HG02970 (cell line): ENCODE results near the gene TCHP.
"Not testable (repeated sequence)": the region's sequence is repeated elsewhere in the genome, so short reads cannot be mapped to it uniquely, and the experiment has no call there.

Experiments
- ATAC-seq: cut with Tn5 transposase; IDR thresholded peaks from one replicate; pipeline ENCODE4 v1.9.1; 2021; ENCODE audit warnings: mild to moderate bottlenecking, moderate library complexity, moderate number of reproducible peaks; ENCODE audit not compliant: unreplicated experiment, low FRiP score

Gene TCHP

GRCh38 chr12:109878749-109879148 lies 21.3 kb upstream of the TCHP start:
- ATAC-seq: no peak

- ATAC-seq: no peak
Observed at GRCh38 chr12:109879351-109880042, 20.6 kb upstream of the TCHP start.

- peak; percentile 92 for ATAC-seq
Observed at GRCh38 chr12:109880043-109880931, 19.8 kb upstream of the TCHP start, which contains the start of gene GLTP. Gene GLTP, minus strand, starts transcription at chr12:109880541. Its CDS starts 167 bp downstream, at chr12:109880374.

GRCh38 chr12:109880938-109881337 lies 19.1 kb upstream of the TCHP start:
- no peak for ATAC-seq

- ATAC-seq: no peak
Observed at GRCh38 chr12:109881752-109882151, 18.3 kb upstream of the TCHP start.

GRCh38 chr12:109883461-109883860 lies 16.6 kb upstream of the TCHP start:
- no peak for ATAC-seq

GRCh38 chr12:109885616-109886015 lies 14.5 kb upstream of the TCHP start:
- ATAC-seq: no peak

- ATAC-seq: no peak
Observed at GRCh38 chr12:109888179-109889020, 11.7 kb upstream of the TCHP start.

- ATAC-seq: no peak
Observed at GRCh38 chr12:109890620-109891170, 9.4 kb upstream of the TCHP start.

GRCh38 chr12:109891731-109892130 lies 8.3 kb upstream of the TCHP start:
- ATAC-seq: not testable (repeated sequence)

GRCh38 chr12:109892165-109892715 lies 7.8 kb upstream of the TCHP start:
- no peak for ATAC-seq

GRCh38 chr12:109892748-109893147 lies 7.3 kb upstream of the TCHP start:
- ATAC-seq: no peak

- ATAC-seq: no peak
Observed at GRCh38 chr12:109893261-109893995, 6.6 kb upstream of the TCHP start.

GRCh38 chr12:109894939-109895338 lies 5.1 kb upstream of the TCHP start:
- ATAC-seq: no peak

GRCh38 chr12:109896188-109896587 lies 3.9 kb upstream of the TCHP start:
- no peak for ATAC-seq

- ATAC-seq: no peak
Observed at GRCh38 chr12:109897029-109897428, 3.0 kb upstream of the TCHP start.

- not testable (repeated sequence) for ATAC-seq
Observed at GRCh38 chr12:109899345-109899744, 729 bp upstream of the TCHP start.

GRCh38 chr12:109900752-109901580 lies 892 bp downstream of the TCHP start:
- ATAC-seq: no peak
